Heart left ventricle (tissue), 13 donors: ENCODE measurements around the gene HIRIP3.

Experiments
- CTCF ChIP-seq, 12 donors: fragments of 200-600 bp; sonication (generic) in 4 of 12; IDR thresholded peaks; one replicate each; pipeline versions ENCODE4 v1.5.0 to v1.8.0; 2018 to 2022; ENCODE audit warnings: antibody characterized with exemption in 12 of 12, mild to moderate bottlenecking in 5 of 12
- POLR2A ChIP-seq, 2 donors: fragments of 450-650 bp; IDR thresholded peaks; one replicate each; pipeline ENCODE4 v1.6.1; 2017; ENCODE audit warnings: antibody characterized with exemption in 2 of 2, mild to moderate bottlenecking in 2 of 2, moderate library complexity in 2 of 2
- donor health status: ischemic (EF 13 %, LVEDD 7.1; RV severe dilation, severe dysfunction).
- donor health status: DM: no; HTN: yes; CAD: no.
- donor health status: DM: no; HTN: no; CAD: no.
- donor health status: ischemic (EF 25% LVEDD 6.9; RV normal size, moderate dysfunction).
- donor health status: ischemic (EF 25% LVEDD 5.7; RV mildly dilated, moderate dysfunction).
- donor health status: ischemic (EF 35%, LVEDD 5.7; RV mildly dilated, moderate dysfunction).
- donor health status: nonischemic (EF 11% LVEDD 7.7; RV severe dilation, severe dysfunction).
- donor health status: DM: yes; HTN: yes; CAD: no.
- donor health status: PGD.
- donor health status: ischemic (EF 29% LVEDD 5.4; RV normal size, mild dysfunction).
- donor health status: nonischemic (EF 23%, LVEDD 6.1; RV moderate dilation, normal function).

DNA sequence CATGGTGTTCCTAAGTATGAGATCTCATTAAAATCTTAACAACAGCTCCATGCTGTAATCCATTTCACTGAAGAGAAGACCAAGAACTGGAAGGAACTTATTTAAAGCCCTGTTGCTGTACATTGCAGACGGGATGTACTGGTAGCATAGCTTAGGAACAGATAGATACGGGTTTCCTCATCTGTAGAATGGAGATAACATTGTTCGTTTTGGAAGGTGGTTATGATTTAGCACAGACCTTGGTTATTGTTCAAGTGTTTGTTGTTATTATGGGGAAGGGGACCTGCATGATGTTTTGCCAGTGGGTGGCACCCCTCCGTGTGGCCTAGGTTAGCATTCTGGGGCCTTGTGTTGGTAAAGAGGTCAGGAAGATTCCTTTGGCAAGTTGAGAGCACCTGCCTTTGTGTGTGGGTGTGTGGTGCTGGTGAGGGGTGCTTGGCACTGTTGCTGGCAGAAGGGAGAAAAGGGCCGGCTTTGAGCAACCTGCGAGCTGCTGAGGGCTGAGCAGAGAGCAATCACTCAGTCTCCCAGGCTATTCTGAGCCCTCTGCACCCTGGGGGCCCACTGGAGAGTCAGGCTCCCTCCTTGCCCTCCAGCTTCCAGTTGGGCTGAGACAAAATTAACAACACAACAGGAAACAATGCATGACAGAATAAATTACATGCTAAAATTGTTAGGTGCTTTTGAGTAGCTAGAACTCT, 19.5 kb downstream of the HIRIP3 start:
- TF ChIP-seq CTCF (IDR thresholded peaks at IDR 0.05) (no peak), POLR2A (IDR thresholded peaks at IDR 0.05) (no peak)
